Measurements from ENCODE around the gene CAV2.

The CAV2 gene

DNA sequence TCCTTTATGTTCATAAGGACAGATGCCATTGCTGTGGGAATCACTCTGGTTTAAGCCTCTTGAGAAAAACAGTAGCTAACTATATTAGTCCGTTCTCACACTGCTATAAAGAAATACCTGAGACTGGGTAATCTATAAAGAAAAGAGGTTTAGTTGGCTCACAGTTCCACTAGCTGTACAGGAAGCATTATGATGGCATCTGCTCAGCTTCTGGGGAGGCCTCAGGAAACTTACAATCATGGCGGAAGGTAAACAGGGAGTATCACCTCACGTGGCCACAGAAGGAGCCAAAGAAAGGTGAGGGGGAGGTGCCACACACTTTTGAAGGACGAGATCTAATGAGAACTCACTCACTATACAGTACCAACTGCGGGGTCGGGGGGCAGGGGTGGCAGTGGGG lies 2.9 kb upstream of the CAV2 start:
- no peak for FAIRE-seq

DNA sequence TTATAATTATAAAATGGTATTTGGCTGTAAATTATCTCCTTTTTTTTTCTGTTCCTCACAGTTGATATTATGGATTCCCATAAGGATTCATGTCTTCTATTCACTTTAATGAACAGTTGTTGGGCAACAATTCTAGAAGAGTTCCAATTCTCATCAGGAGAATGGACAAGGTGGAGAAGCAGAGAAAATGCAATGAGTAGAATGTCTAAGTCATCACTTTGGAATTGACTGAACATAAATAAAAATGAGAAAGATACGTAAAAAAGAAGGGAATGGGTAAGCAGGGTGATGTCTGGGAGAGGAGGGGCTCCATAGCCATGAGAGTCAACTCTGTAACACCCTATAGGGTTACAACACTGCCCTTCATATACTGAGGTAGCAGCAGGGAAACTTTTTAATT lies 1.8 kb upstream of the CAV2 start:
- no peak for FAIRE-seq

DNA sequence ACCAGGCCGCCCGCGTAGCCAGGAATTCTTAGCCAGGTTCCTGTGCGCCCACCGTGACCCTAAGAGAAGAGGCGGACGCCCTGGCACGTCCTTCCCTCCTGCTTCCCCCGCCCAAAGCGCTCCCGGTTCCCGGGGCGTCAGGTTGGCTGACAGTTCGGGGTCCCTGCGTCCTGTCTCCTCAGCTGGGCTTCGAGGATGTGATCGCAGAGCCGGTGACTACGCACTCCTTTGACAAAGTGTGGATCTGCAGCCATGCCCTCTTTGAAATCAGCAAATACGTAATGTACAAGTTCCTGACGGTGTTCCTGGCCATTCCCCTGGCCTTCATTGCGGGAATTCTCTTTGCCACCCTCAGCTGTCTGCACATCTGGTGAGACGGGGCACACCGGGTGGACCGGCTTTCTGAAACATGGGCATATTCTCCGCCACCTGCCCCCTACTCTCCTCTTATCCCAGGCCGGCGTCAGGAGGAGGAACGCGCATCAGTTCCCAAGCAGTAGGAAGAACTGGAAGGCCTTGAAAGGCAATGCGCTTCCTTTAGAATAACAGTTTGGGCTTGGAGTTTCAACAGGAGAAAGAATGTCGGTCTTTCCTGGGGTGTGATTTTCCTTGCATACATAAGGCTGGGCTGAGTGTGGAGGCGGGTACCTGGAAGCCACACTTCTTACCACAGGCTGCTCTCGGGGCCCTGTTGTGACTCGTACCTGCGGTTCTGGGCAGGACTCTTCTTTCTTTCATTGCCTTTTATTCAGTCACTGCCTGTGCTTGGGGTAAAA lies 728 bp downstream of the CAV2 start:
- no peak for FAIRE-seq

DNA sequence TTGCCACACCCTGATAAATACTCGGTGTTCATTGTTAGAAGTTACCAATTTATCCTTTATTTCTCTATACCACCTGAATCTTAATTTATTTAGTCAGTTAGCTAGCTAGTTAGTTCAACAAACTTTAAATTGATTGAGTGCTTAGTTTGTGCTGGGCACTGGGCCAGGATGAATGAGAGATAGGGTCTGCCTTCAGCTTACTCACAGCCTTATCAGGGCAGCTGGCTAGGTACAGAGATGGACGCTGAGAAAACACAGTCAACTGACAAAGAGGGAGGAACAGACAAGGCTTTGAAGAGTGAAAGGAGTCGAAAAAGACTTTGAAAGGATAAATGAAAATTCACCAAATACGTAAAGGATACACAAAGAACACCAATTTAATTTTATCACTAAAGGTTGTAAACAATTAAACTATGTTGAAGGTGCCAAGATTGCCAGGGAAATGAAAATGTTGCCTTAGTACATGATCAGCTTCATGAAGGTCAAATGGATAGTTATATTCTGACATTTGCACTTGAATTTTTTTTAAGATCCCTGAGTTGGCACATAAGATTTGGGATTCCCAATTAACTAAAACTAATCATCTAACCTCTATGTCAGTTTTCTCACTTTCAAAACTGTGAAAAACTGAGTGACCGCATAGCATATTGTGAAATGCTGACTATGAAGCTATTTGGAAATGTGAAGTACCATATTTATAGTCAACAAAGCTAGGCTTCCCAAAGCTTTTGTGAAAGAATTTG lies 2.1 kb downstream of the CAV2 start:
- FAIRE-seq, result no peak

DNA sequence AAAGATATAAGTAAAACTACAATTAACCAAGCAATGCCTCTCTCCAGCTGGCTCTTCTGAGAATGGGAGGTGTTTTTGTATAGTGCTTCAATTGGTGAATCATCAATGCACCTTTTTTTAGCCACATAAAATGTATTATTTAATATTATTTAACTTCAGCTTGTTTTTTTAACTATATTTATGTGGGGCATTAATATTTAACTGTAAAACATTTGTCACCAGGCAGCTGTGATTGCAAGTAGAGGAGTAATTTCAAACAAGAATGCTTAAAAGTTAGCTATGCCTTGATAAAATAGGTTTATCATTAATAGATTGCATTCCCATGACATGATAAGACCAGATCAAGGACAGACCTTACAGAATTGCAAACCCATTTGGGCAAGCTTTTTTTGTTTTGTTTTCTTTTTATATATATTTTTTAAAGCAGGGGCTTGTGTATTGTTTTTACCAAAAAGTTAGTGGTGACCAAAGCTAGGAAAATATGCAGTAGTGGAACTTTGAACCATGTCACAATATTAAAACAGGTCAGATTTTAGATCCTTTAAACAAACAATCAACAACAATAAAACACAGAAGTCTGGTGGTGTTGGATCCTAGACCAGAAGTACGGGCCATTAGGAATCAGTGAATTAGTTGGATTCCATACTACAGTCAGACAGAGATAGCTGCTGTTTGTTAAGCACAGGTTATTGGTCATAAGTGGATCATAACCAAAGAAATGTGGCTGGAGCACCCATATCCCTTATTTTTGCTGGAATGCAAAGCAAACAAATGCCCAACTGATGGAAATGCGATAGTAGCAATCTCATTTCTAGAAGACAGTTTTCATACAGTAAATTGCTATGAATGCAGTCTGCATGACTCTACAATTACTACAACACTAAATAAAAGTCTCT lies 2.9 kb downstream of the CAV2 start:
- no peak for FAIRE-seq

DNA sequence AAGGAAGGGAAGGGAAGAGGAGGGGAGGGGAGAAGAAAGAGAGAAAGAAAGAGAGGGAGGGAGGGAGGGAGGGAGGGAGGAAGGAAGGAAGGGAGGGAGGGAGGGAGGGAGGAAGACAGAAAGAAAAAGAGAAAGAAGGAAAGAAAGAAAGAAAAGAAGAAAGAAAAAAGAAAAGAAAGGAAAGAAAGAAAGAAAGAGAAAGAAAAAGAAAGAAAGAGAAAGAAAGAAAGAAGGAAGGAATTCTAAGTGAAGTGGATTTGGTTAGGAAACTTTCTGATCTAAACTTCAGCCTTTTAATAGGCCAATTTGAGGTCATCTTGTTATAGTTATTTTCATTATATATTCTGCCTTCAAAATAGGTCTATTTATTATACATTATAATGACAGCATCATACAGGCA lies 4.3 kb downstream of the CAV2 start:
- FAIRE-seq, result no peak

DNA sequence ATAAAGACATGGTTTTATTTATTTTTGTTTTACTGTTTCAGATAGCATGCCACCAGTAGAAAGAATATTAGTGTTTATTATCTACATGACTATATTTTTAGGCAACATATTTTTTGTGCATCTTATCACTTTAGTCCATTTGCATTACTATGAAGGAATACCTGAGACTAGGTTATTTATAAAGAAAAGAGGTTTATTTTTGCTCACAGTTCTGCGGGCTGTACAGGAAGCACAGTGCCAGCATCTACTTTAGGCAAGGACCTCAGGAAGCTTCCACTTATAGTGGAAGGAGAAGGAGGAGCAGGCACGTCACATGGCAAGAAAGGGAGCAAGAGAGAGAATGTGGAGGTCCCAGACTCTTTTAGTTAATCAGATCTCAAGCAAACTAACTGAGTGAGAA lies 5.7 kb downstream of the CAV2 start:
- no peak for FAIRE-seq

DNA sequence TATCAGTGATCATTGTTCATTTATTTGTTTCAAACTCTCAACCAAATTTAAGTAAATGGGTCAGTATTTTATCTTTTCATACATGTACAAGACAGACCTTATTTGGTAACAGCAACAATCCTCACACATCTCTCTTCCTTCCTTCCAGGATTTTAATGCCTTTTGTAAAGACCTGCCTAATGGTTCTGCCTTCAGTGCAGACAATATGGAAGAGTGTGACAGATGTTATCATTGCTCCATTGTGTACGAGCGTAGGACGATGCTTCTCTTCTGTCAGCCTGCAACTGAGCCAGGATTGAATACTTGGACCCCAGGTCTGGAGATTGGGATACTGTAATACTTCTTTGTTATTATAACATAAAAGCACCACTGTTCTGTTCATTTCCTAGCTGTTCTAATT lies 6.3 kb downstream of the CAV2 start:
- FAIRE-seq, result no peak

DNA sequence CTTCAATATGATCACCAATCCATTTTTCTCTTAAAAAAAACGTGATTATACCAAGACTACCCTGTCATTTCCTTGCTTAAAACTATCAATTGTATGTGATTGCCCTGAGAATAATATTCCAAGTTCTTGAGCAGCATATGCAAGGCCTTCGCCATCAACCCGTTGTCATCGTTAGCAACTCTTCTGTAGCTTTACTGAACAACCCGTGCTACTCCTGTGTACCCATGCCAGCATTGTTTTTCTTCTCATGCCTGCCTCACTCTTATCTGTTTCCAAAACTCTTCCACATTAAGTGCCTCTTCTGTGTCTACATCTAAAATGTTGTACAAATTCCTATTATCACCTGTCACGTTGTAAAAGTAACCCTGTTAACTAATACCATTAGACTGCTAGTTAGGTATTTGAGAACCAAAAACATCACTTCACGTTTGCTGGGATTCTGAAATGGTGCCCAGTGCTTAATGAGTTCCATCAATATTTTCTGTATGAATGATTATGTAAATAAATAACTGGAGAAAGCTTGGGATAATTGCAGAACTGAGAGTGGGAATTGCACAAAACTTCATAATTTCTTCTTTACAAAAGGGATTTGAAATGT lies 10.5 kb downstream of the CAV2 start:
- FAIRE-seq, result no peak

DNA sequence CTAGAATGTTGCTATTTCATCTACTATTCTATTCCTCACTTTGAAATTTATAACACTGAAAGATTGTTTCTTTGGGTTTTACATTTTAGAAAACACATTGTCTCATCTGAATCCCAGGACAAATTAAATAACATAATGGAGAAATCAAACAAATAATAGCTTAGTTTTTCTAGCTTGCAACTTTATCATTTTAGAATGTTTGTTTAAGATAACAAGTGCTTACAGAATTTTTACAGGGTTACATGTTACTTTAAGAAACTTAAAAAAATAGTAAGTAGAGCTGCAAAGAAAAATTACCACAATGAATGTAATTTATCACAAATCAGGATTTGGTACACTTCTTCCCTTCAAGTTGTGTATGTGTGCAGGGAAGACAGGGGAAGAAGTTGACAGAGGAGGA lies 11.3 kb downstream of the CAV2 start:
- FAIRE-seq, result peak; percentile 71

DNA sequence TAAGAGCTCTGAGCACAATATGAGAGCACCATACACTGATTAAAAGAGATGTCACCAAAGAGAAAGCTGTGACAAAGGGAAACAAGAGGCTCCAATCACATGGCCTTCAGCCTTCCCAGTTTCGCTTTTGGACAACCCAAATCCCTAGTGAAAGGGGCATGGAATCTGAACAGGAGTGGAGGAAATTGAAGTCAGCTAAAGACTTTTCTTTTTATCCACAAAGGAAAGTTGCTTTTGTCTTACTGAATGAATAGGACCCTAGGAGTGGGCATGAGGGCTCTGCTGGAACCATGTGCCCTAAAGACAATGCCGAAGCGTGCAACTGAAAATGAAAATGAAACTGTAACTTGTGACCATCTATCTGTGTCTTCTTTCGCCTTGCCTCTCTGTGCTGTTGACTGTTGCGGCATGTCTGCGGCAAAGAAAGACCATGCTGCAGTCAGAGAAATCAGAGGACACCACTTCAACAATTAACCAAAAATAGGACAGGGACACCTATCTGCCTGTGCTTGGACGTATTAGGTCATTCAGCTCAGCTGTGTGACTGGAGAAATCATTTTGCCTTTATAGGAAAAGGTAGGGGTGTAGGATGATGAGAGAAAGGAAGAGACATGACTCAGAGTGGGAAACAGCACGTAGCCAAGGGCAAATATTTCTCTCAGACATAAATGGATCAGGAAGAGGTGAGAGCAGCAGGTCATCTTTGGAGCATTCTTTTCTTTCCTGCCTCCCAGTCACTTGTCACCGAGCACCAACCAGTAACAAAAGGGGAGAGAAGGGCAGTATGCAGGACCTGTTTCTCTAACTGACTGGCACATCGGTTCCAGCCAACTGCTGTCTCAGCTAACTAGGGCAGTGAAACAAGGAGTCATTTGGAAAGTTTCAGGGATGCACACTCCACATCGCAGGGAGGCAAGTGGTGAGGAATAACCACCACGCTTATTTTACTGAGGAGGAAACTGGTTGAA lies 12.3 kb downstream of the CAV2 start:
- no peak for FAIRE-seq

DNA sequence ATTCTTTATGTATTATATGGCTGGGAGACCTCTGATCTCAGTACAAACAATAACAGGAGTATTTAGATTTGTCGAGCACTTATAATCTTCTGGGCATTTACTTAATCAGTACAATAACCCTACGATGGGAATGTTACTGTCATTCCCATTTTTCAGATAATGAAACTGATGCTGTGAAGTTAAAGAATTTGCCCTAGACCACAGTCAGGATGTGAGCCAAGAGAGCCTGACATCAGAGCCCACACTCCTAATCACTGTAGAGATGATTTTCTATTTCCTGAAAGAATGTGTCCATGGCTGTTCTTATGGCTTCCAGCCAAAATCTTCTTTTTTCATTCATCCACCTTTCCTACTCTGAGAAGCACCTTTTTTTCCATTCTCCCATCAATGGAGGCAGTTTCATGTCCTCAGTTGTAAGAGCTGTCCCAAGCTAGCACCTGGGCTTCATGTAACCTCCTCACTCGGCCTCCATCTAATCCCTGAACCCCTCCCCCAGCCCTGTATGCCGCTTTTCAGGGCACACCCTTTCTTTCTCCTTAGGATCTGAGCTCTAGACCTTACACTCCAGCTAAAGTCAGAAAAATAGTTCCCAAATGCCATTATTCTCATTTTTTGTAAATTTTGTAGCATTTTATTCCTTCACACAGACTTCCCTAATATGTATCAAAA lies 13.1 kb downstream of the CAV2 start:
- FAIRE-seq, result no peak

DNA sequence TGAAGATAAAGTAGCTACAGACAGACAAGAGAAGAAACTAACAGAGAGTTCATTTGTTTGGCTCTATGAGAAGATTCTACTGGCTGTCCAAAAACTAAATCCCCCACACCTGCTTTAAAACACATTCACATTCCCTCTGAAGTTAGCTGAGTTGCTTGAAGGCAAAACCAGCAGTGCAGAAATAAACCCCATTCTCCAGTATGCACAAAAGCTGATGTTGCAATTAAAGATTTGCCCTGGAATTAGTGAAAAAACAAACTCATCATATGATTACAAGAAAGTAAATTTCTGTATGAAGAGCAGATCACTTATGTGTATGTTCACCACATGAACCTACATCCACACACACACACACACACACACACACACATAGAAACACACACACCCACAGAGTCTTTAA lies 16.0 kb downstream of the CAV2 start:
- no peak for FAIRE-seq

DNA sequence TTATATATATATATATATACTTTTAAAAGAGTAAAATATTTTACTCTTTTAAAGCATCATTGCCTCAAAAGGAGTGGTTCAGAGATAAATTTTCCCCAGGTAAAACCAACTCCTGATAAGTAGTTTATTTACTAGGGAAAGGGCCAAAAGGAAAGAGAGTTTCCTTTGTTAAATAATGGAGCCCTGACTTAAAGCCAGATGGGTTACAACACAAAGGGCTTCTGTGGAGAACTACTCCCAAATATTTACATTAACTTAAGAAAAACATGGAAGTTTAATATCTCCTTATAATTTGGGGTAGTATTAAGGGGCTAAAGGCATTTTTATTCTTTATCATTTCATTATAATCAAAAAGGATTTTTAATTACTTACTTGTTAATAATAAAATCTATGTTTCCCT lies 16.8 kb downstream of the CAV2 start:
- no peak for FAIRE-seq

DNA sequence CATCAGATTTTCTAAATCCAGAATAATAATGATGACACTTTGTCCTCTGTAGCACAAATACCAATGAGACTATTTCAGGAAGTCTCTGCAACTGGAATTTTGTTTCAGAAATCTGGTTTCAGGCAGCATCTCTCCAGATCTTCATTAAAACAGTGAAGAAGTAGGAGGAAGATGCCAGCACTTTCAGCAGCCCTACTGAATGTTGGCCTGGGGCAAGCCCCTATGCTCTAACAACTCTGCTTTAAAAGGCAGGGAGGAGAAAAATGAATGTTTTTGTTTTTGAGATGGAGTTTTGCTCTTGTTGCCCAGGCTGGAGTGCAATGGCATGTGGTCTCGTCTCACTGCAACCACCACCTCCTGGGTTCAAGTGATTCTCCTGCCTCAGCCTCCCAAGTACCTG lies 18.1 kb downstream of the CAV2 start:
- no peak for FAIRE-seq

DNA sequence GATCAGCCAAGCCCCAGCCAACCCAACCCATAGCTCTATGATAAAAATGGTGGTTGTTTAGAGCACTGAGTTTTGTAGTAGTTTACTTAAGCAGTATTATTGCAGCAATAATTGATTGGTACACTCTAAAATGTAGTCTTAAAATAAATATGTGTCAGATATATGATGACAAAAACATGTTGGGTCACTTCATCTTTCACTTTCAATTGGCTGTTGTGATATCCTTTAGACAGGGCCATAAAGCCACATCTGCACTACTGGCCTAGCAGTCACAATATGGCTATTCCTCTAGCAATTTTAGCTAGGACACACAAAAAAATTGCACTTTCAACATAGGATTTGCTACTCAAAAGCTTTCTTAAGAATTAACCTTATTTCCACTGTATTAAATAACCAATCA lies 19.4 kb downstream of the CAV2 start:
- FAIRE-seq, result no peak

DNA sequence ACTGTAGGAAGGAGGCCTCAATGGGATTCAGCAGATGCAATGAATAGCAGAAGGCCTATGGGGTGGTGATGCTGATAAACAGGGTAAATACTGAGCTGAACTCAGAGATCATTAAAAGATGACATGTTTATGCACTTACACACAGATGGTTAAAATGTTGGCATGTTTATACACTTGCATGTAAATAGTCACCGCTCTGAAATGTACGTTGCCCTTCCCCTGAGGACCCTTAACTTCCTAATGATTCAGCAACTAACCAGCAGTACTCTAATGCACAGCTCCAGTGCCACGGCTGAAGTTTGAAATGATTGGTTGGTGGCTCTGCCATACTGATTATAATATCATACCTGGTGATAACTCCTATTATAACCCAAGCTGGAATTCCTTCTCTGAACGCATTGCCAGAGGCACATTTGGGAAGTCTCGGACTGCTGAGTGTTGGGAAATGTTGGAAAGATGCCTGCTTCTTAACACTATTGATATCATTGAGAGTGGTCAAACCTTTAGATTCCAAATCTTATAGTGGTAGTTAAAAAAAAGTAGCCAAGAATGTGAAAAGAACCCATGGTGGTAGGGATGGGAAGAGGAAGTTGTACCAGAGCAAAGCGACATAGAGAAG lies 21.6 kb downstream of the CAV2 start:
- no peak for FAIRE-seq

DNA sequence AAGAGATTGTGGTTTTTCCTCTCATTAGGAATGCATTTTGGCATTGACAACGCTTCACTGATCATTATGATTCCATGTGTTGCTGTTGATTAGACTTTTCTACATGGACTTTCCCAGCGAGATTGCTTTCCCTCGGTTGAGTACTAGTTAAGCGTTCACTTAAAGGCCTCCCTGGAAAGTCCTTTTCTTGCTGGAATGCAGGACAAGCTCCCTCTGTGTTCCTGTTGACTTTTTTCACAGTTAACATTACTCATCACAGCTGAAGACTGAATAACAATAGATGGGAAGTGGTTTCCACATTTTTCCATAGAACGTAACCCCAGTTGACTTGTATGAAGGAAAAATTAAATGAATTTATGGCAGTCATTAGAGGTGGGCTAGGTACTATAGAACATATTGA lies 22.7 kb downstream of the CAV2 start:
- FAIRE-seq, result no peak

DNA sequence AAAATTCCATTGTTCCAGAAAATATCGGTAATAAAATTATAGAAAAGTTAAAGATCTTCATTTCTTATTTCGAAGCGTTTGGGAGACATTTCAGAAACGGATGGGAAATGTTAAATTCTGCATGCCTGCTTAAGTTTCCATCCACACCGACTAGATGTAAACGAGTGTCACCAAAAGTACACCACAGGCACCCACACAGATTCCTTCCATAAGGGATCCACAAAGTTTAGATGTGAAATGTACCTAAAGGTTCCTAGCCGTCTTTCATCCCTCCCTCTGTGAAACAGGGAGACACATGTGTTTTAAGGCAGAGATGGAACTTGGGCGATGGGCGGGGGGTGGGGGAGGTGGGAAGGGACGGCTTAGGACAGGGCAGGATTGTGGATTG lies 24.7 kb downstream of the CAV2 start:
- no peak for FAIRE-seq

DNA sequence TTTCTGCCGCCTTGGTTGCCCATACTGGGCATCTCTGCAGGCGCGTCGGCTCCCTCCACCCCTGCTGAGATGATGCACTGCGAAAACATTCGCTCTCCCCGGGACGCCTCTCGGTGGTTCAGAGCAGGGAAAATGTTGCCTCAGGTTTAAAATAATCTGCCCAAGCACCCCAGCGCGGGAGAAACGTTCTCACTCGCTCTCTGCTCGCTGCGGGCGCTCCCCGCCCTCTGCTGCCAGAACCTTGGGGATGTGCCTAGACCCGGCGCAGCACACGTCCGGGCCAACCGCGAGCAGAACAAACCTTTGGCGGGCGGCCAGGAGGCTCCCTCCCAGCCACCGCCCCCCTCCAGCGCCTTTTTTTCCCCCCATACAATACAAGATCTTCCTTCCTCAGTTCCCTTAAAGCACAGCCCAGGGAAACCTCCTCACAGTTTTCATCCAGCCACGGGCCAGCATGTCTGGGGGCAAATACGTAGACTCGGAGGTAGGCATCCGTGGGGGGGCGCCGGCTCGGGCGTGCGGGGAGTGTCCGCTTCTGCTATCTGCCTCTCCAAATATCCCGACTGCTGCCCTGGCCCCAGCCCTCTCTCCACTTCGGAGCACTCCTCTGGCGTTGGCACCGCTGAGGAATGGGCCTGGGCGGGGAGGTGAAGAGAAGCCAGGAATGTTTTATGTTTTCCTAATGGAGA lies 25.2 kb downstream of the CAV2 start, which contains the start of gene CAV1:
Gene CAV1, plus strand, starts transcription at position 428 of the 689 bp plus-strand sequence. Its CDS starts 27 bp downstream, at position 455.
- no peak for FAIRE-seq
